GM23248 (cell line): ENCODE measurements around the gene SND1. TPM values are rescaled to one million over a fixed set of nuclear protein-coding genes. Genes with fewer than 3 reads are reported as not detected.

ENCODE experiments used
- DNase-seq: peaks from one replicate; pipeline ENCODE4 v3.0.0-alpha.2; 2015
- H2AFZ ChIP-seq: fragments of 200-600 bp; sonication (generic); 2 replicates; pipeline ENCODE4 v1.6.1; 2016; ENCODE audit warnings: antibody characterized with exemption
- H3F3A ChIP-seq: fragments of 200-600 bp; sonication (generic); 2 replicates; pipeline ENCODE4 v1.6.1; 2016; ENCODE audit warnings: mild to moderate bottlenecking, antibody characterized with exemption, mixed run types; ENCODE audit not compliant: insufficient read depth
- H3K27ac ChIP-seq: fragments of 200-600 bp; sonication (generic); 2 replicates; pipeline ENCODE4 v1.5.1; 2016; ENCODE audit warnings: mild to moderate bottlenecking
- H3K27me3 ChIP-seq: fragments of 200-600 bp; sonication (generic); replicated peaks from 2 replicates; pipeline ENCODE4 v1.6.1; 2016; ENCODE audit warnings: mild to moderate bottlenecking; ENCODE audit not compliant: insufficient read depth
- H3K36me3 ChIP-seq: fragments of 200-600 bp; sonication (generic); 2 replicates; pipeline ENCODE4 v1.6.1; 2016; ENCODE audit warnings: low read depth, mild to moderate bottlenecking
- H3K4me1 ChIP-seq: fragments of 200-600 bp; sonication (generic); 2 replicates; pipeline ENCODE4 v1.6.1; 2016; ENCODE audit warnings: mild to moderate bottlenecking; ENCODE audit not compliant: insufficient read depth
- H3K4me2 ChIP-seq: fragments of 200-600 bp; sonication (generic); one replicate; pipeline ENCODE4 v1.6.1; 2016; ENCODE audit warnings: mild to moderate bottlenecking; ENCODE audit not compliant: unreplicated experiment
- H3K4me3 ChIP-seq: fragments of 200-600 bp; sonication (generic); 2 replicates; pipeline ENCODE4 v1.5.1; 2016; ENCODE audit warnings: mild to moderate bottlenecking
- H3K79me2 ChIP-seq: fragments of 200-600 bp; sonication (generic); 2 replicates; pipeline ENCODE4 v1.6.1; 2016; ENCODE audit warnings: mild to moderate bottlenecking; ENCODE audit not compliant: insufficient read depth
- H3K9ac ChIP-seq: fragments of 200-600 bp; sonication (generic); 2 replicates; pipeline ENCODE4 v1.6.1; 2016; ENCODE audit warnings: mild to moderate bottlenecking
- H3K9me2 ChIP-seq: fragments of 200-600 bp; sonication (generic); 2 replicates; pipeline ENCODE4 v1.6.1; 2016; ENCODE audit warnings: mixed run types, mild to moderate bottlenecking, moderate library complexity; ENCODE audit not compliant: insufficient read depth
- H3K9me3 ChIP-seq: fragments of 200-600 bp; sonication (generic); one replicate; pipeline ENCODE4 v1.6.1; 2017; ENCODE audit warnings: low read depth
- H4K20me1 ChIP-seq: fragments of 200-600 bp; sonication (generic); 2 replicates; pipeline ENCODE4 v1.6.0; 2016; ENCODE audit not compliant: insufficient read depth
- EZH2 ChIP-seq: fragments of 200-600 bp; sonication (generic); IDR thresholded peaks from 2 replicates; pipeline ENCODE4 v1.6.1; 2018; ENCODE audit warnings: antibody characterized with exemption, mild to moderate bottlenecking; ENCODE audit not compliant: insufficient read depth, poor library complexity, severe bottlenecking
- EZH2phosphoT487 ChIP-seq: fragments of 200-600 bp; sonication (generic); IDR thresholded peaks from 2 replicates; pipeline ENCODE4 v1.6.1; 2018; ENCODE audit warnings: antibody characterized with exemption, moderate library complexity, mild to moderate bottlenecking, low read depth; ENCODE audit not compliant: insufficient read depth
- WGBS, 2 experiments: methylation state at CpG; one replicate each; pipeline ENCODE4 v1.1.6; 2015 to 2017; ENCODE audit warnings: low lambda C conversion rate in 2 of 2, low coverage in 1 of 2; ENCODE audit errors: missing lambda C conversion rate in 2 of 2; 5-methylcytosine and 5-hydroxymethylcytosine counted together
- in situ Hi-C: fragments of 300-500 bp; cut with MboI; formaldehyde crosslinking; loops from 2 replicates; pipeline ENCODE4 v1.15.0; 2020
- polyA plus RNA-seq: library from polyadenylated mRNA; unstranded; fragments of >200 nt; fragmentation: Nextera tagmentation; extraction: Ambion mirVana; gene quantifications from 2 replicates; pipeline ENCODE4 v1.2.1, GENCODE V29; 2016
- total RNA-seq: library from RNA; depleted of rRNA; stranded (reverse); fragments of >200 nt; shearing (Covaris generic); gene quantifications from 2 replicates; pipeline ENCODE4 v1.2.3, GENCODE V29; 2014

SND1 gene
- total and polyA plus RNA-seq, 2 experiments from 2014 or later = 128 to 184 TPM

- Histone ChIP-seq H3K27me3 (no peaks in the 10 kb centered on the region), H3K9me3 (no peaks in the 10 kb centered on the region), H3K79me2 (peaks cover 51% of the 10 kb centered on the region), H3K9me2 (no peaks in the 10 kb centered on the region), H3K36me3 (no peaks in the 10 kb centered on the region), H3K4me3 (no peak overlapping the region), H3F3A (0 out of 2 replicates have a peak, but pooled peaks cover 5% of the 10 kb centered on the region), H3K4me2 (no peak overlapping the region), H3K9ac (no peak overlapping the region), H3K4me1 (peaks cover 16% of the 10 kb centered on the region), H2AFZ (no peak overlapping the region), H3K27ac (no peak overlapping the region), H4K20me1 (no peaks in the 10 kb centered on the region)
- no peak for DNase-seq
- in situ Hi-C loops = no loop called here
- TF ChIP-seq EZH2phosphoT487 (no peak), EZH2 (no peak)
Measured at GRCh38 chr7:127946111-127946510, 294.1 kb downstream of the SND1 start.

- Histone ChIP-seq H3K9ac (no peak overlapping the region), H3K79me2 (peaks cover 56% of the 10 kb centered on the region), H2AFZ (no peak overlapping the region), H3K4me2 (peak overlapping the region; percentile 3), H3K9me3 (no peaks in the 10 kb centered on the region), H3K9me2 (no peaks in the 10 kb centered on the region), H3K36me3 (no peaks in the 10 kb centered on the region), H3K4me1 (peaks cover 16% of the 10 kb centered on the region), H3K27ac (no peak overlapping the region), H3F3A (0 out of 2 replicates have a peak, but pooled peaks cover 5% of the 10 kb centered on the region), H4K20me1 (no peaks in the 10 kb centered on the region), H3K4me3 (no peak overlapping the region), H3K27me3 (no peaks in the 10 kb centered on the region)
- peak; percentile 39 for DNase-seq
- no peak for TF ChIP-seq EZH2
- TF ChIP-seq EZH2phosphoT487 = no peak
- in situ Hi-C loops = no loop called here
- 96 to 98% methylated on average over 1 of the region's 1 CpG for WGBS, 2 experiments
Measured at GRCh38 chr7:127946847-127947246, 294.9 kb downstream of the SND1 start.

GRCh38 chr7:127948312-127948711 is 296.3 kb downstream of the SND1 start:
- no peaks in the 10 kb centered on the region for H4K20me1 ChIP-seq

GRCh38 chr7:127948930-127949329 is 296.9 kb downstream of the SND1 start:
- Histone ChIP-seq H3K9me3 (no peaks in the 10 kb centered on the region), H3K27ac (no peak overlapping the region), H3K4me1 (peaks cover 16% of the 10 kb centered on the region), H3K27me3 (no peaks in the 10 kb centered on the region), H3K9ac (no peak overlapping the region), H3K9me2 (no peaks in the 10 kb centered on the region), H3K4me2 (no peak overlapping the region), H2AFZ (no peak overlapping the region), H3F3A (0 out of 2 replicates have a peak, but pooled peaks cover 5% of the 10 kb centered on the region), H3K4me3 (no peak overlapping the region), H3K36me3 (no peaks in the 10 kb centered on the region), H3K79me2 (peaks cover 50% of the 10 kb centered on the region), H4K20me1 (no peaks in the 10 kb centered on the region)
- 97 to 100% methylated on average over 2 of the region's 2 CpGs for WGBS, 2 experiments
- in situ Hi-C loops = no loop called here
- no peak for TF ChIP-seq EZH2
- no peak for TF ChIP-seq EZH2phosphoT487
- no peak for DNase-seq

More at GRCh38 chr7:127948312-127948711, 296.3 kb downstream of the SND1 start:
- in situ Hi-C loops = no loop called here
- Histone ChIP-seq H3K4me2 (no peak overlapping the region), H3K79me2 (peaks cover 52% of the 10 kb centered on the region), H3K27me3 (no peaks in the 10 kb centered on the region), H3K4me1 (peaks cover 16% of the 10 kb centered on the region), H3F3A (0 out of 2 replicates have a peak, but pooled peaks cover 5% of the 10 kb centered on the region), H3K9ac (no peak overlapping the region), H2AFZ (no peak overlapping the region), H3K9me2 (no peaks in the 10 kb centered on the region), H3K4me3 (no peak overlapping the region), H3K27ac (no peak overlapping the region), H3K36me3 (no peaks in the 10 kb centered on the region), H3K9me3 (no peaks in the 10 kb centered on the region)
- 96 to 100% methylated on average over 2 of the region's 2 CpGs for WGBS, 2 experiments
- no peak for DNase-seq
- TF ChIP-seq EZH2 = no peak
- no peak for TF ChIP-seq EZH2phosphoT487

- TF ChIP-seq EZH2phosphoT487 (no peak), EZH2 (no peak)
- WGBS, 2 experiments = 59 to 77% methylated on average over 1 of the region's 1 CpG
Measured at GRCh38 chr7:127949769-127950222, 297.8 kb downstream of the SND1 start.

More at GRCh38 chr7:127949769-127950222, 297.8 kb downstream of the SND1 start:
- Histone ChIP-seq H3K79me2 (peaks cover 50% of the 10 kb centered on the region), H3K4me2 (no peak overlapping the region), H4K20me1 (no peaks in the 10 kb centered on the region), H3K9me3 (no peaks in the 10 kb centered on the region), H2AFZ (no peak overlapping the region), H3K4me1 (peaks cover 16% of the 10 kb centered on the region), H3K27me3 (no peaks in the 10 kb centered on the region), H3K9me2 (no peaks in the 10 kb centered on the region), H3K9ac (no peak overlapping the region), H3K4me3 (no peak overlapping the region), H3K36me3 (no peaks in the 10 kb centered on the region), H3F3A (0 out of 2 replicates have a peak, but pooled peaks cover 5% of the 10 kb centered on the region), H3K27ac (no peak overlapping the region)
- no peak for DNase-seq
- in situ Hi-C loops = no loop called here
